LoVo (cell line): Measurements from ENCODE around the gene CPSF2.
"Not testable (repeated sequence)": the region's sequence is repeated elsewhere in the genome, so short reads cannot be mapped to it uniquely, and the experiment has no call there.

Experiments used
- DNase-seq: peaks from one replicate; pipeline ENCODE4 v3.0.0-alpha.2; 2016; ENCODE audit warnings: low spot score

The CPSF2 gene

DNA sequence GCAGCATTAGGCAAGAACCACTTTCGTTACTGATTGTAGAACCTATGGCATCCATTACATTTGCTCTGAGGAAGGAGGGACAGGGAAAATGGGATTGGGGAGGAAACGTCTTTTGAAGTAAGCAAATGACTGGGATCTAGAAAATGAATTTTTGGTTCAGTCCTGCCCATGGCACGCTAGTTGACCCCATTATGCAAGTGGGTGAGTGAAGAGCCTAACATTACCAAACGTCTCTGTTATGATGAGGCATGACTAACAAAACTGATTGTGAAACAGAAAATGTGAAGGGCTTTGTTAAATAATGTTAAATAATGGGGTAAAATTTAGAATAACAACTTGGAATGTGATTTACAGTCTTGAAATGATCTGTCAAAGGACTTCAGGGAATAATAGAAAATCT is 38.9 kb downstream of the CPSF2 start:
- no peak for DNase-seq

DNA sequence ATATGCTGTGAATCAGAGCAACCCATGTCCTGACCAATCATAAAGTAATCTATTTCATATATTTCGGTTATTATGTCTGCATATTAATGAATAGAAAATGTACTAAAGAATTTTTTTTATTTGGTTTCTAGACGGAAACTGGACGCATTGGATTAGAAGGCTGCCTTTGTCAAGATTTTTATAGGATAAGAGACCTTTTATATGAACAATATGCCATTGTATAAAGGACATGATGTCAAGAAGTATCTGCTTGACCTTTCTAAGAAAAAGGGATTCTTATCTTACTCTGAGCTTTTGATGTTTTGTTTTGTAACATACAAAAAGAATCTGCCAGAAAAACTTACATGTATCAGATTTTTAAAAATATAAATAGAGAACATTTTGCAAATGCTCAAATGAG is 39.8 kb downstream of the CPSF2 start:
- DNase-seq, result no peak

DNA sequence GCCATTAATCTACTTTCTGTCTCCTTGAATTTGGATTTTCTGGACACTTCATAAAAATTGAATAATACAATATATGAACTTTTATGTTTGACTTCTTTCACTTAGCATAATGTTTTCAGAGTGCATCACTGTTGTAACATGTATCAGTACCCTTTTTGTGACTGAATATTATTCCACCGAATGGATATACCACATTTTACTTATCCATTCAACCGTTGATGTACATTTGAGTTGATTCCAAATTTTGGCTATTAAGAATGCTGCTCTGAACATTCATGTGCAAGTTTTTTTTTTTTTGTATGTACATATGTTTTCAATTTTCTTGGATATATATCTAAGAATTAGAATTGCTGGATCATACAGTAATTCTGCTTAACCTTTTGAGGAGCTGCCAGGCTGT is 43.2 kb downstream of the CPSF2 start:
- no peak for DNase-seq

DNA sequence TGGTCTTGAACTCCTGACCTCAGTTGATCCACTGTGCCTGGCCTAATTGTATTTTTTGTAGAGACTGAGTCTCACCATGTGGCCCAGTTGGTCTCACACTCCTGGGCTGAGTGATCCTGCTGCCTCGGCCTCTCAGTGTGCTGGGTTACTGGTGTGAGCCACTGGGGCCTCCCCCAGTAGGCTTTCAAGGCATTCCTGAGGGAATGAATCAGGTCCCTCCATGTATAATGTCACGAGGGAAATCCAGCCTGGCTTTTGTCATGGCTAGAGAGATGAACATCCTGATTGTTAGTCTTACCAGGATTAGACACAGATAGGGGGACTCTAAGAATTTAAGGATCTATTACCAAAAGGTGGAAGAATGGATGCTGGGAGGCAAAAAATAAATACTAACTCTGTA is 51.9 kb downstream of the CPSF2 start:
- no peak for DNase-seq

DNA sequence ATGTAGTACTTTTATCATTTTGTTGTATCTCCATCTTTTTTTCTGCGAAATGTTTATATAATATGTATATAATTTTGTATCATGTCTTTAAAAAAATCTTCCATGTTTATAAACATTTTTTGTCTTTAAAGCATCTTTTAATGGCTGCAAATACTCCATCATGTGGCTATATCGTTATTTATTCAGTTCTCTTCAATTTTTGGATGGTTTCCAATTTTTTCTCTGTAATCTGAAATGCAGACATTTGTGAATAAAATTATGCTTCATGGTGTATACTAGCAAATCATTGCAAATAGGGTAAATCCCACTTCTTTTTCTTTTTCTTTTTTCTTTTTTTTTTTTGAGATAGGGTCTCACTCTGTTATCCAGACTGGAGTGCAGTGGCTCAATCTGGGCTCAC is 54.0 kb downstream of the CPSF2 start:
- DNase-seq, result no peak

DNA sequence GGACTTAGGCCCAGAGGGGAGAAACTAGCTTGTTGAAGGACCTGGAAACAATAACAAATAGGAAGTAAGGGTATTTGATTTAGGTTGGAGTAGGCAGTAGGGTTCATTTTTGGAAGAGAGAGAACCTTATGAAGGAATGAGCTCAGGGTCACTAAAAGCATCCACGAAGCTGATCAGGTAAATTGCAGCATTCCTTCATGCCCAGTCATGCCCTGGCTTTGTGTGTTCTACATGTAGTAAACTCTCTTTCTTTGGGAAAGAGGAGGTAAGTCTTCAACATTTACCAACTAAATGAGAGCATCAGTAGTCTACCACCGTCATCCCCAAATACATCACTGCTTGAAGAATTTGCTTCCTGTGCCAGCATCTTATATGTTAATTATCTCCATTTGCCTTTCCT is 54.7 kb downstream of the CPSF2 start:
- DNase-seq, result no peak

DNA sequence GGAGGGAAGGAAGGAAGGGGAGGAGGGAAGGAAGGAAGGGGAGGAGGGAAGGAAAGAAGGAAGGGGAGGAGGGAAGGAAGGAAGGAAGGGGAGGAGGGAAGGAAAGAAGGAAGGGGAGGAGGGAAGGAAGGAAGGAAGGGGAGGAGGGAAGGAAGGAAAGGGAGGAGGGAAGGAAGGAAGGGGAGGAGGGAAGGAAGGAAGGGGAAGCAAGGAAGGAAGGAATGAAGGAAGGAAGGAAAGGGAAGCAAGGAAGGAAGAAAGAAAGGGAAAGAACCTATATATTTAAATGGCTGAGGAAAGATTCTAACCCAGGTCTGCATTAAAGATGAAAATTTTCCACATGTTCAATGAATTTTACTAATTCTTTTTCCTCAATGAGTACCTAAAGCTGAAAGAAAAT is 57.4 kb downstream of the CPSF2 start:
- not testable (repeated sequence) for DNase-seq

DNA sequence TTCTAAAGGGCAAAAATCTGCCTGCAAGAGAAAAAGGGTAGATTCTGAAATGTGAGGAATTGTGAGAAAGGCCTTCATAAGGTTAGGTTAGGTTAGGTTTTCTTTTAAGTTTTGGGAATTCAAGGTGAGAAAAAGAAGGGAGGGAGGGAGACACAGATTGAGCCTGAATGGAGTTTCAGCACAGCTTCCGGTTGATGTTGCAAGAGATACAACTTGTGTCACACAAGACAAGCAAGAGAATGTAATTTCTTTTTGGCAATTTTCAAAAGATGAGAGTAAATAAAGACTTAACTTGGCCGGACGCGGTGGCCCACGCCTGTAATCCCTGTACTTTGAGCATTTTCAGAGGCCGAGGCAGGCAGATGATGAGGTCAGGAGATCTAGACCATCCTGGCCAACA is 63.8 kb downstream of the CPSF2 start:
- DNase-seq, result no peak

DNA sequence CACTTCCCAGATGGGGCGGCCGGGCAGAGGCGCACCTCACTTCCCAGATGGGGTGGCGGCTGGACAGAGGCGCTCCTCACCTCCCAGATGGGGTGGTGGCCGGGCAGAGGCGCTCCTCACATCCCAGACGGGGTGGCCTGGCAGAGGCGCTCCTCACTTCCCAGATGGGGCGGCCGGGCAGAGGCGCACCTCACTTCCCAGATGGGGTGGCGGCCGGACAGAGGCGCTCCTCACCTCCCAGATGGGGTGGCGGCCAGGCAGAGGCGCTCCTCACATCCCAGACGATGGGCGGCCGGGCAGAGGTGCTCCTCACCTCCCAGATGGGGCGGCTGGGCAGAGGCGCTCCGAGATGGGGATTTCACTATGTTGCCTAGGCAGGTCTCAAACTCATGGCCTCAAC is 65.8 kb downstream of the CPSF2 start:
- DNase-seq, result not testable (repeated sequence)

DNA sequence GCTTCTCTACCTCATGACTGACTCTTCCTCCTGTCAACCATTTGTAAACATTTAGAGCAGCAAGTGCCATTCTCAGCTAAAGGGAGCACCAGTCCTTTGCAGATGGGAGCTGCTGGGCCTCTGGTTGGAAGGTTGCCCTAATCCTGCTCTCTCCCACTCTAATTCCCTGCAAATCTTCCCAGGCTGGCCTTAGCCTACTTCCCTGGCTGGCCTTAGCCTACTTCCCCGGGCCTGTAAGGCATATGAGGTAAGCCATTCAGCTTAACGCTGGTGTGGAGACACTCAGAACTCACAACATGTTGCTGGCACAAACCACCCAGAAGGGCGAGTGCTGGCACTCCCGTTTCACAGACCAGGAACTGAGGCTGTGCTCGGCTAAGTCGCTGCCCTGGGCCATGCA is 69.0 kb downstream of the CPSF2 start:
- no peak for DNase-seq

DNA sequence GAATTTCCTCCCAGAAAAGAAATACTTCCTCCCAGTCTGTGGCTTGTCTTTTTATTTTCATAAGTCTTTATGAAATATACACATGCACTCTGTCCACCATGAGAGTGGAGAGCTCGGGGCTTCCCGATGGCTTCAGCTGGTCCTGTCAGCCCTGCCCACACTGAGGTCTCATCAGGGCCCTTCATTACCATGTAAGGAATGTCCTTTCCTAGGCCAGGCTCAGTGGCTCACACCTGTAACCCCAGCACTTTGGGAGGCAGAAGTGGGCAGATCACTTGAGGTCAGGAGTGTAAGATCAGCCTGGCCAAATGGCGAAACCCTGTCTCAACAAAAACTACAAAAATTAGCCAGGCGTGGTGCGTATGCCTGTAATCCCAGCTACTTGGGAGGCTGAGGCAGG is 77.0 kb downstream of the CPSF2 start:
- DNase-seq, result no peak

DNA sequence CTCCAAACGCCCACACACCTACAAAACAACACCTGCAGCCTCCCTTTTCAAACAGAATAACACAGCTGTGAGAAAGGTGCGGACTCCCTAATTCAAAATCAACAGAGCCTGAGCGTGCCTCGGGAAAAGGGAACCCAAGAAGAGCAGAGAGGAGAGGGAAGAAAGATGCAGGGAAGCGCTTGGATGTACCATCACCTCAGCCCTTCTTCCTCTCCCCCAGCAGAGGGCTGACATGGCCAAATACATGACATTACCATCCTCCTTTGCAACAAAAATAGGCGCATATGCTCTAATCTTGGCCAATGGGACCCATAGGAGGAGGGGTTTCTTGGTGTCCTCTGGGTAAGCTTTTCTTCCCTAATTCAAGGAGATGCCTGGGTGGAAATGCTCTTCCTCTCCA is 78.0 kb downstream of the CPSF2 start:
- DNase-seq, result no peak

DNA sequence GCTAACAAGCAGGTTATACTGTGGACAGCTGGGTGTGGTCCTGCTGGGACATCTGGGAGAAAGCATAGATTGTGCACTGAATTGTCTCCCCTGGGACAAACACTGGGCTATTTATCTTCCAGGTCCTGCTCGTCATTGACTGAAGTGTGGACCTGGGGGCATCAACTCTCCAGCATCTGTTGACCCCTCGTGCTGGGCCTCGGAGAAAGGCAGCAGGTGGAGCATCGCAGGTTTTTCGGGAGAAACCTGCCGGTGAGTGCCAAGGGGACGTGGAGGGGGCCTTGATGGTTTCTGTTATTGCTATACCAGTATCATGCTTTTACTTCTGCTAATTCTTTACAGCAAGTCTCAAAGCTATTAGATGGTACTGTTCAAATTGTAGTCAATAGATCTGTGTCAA is 81.3 kb downstream of the CPSF2 start:
- DNase-seq, result no peak

DNA sequence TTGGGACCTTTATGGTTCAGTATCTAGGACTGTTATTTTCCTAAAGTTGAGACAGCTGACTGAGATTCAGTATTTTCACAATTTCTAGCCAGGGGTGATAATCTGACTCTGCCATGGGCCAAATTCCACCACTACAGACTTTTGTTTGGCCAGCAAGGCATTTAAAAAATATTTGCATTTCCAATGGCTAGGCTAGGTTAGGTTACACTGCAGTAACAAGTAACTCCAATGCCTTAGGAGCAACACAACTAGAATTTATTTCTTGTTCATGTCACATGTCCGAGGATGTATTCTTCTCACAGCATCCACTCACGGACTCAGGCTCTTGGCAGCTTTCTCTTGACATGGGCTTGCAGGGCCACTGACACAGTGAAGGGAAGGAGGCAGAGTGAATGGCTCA is 83.0 kb downstream of the CPSF2 start:
- DNase-seq, result no peak

DNA sequence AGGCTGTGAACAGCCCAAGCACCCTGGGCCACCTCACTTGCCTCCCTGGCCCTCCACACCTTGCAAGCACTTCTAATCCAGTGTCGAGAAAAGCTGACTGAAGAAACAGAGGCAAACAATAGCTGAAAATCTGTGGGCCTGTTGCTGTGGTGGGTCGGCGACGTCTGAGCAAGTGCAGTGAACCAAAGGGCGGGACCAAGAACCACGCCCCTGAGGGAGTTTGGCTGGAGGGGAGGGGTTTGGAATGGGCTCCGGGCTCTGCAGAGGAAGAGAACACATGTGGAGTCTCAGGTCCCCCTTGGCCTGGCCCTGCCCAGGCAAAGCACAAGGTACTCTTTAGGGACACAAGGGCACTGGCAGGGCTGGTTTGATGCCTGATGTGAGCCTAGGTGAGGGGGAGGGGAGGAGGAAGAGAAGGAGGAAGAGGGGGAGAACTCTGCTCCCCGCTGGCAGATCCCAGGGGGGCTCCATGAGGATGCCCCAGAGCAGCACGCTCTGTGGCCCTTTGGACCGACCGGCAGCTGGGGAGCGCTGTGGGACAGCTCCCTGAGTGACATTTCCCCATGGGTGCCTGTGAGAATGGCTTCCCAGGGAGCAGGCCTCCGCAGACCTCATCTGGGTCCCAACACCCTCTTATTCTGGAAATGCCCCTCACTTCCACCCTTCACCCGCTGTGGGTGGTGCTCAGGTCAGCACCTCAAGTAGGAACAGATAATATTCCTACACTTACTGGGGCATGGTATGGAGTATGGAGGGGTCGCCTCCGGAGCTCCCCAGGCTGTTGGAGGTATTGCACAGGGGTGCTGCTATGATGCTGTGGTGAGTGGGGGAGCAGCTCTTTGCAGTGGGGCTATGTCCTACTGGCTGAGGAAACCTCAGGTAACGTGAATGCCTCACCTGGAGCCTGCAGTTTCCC is 85.5 kb downstream of the CPSF2 start:
- DNase-seq, result no peak

DNA sequence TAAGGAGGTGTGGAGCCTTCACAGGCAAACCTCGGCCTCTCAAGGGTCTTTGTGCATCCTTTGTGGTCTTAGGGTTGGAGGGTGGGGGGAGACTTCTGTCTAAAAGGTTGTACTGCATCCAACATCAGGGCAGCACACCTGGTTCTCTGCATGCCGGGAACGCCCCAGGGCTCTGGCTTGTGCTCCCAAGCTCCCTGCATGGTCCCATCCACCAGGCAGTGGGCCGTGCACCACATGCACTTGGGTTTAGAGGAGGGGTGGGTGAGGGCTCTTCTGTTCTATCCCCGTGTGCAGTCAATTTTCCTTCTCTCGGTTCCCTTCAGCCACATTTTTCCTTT is 86.1 kb downstream of the CPSF2 start:
- DNase-seq, result no peak

DNA sequence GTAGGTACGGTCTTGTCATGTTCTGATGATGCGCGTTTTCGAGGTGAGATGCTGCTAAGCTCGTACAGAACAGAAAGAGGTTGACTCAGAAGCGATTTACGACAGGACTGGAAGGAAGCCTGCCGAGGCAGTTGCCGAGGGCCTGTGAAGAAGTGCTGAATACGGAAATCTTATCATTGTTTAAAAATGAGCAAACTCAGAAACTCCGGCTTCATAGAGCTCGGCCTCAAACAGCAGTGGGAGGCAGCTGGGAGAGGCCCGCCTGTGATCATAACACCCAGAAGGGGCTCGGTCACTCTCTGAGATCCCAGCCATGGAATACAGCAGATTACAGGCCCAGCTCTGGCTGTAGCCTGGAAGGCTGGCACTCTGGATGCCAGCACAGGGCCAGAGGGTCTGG is 87.4 kb downstream of the CPSF2 start:
- no peak for DNase-seq

DNA sequence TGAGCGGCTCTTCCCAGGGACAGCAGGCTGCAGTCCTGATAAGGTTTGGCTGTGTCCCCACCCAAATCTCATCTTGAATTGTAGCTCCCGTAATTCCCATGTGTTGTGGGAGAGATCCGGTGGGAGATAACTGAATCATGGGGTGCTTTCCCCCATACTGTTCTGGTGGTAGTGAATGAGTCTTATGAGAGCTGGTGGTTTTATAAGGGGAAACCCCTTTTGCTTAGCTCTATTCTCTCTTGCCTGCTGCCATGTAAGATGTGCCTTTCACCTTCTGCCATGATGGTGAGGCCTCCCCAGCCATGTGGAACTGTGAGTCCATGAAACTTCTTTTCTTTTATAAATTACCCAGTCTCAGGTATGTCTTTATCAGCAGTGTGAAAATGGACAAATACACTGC is 91.4 kb downstream of the CPSF2 start:
- DNase-seq, result not testable (repeated sequence)

DNA sequence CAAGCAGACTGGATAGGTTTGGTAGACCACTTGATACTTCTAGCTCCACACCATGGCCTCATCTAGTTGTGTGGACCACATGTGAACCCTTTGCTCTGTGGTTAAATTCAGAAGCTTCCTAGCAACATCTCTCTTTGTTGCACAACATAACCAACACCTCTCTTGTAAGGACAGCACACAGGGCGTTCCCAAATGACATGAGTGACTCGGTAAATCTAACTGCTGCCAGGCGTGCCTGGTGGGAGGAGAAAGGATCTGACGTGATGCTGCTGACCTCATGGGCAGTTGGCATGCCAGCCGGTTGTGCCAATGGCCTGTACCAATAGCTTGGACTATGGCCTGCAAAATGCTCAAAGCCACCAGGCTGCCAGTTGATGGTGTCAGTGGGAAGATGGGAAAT is 93.8 kb downstream of the CPSF2 start:
- no peak for DNase-seq

DNA sequence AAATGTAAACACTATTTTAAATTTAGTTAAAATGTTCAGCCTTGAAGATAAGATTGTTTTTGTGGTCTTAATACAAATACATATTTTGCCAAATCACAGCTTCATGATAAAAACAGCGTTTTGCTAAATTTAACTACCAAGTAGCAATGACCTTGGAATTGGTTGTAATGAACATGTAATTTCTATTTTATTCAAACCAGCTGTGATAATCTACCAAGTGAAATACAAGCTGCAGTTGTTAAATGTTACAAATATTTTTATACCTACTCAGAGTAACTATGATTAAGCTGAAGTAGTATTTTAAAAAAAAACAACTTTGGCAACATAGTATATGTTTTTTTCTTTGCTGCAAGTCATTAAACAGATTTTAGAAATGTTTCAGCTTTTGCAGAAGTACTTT is 96.2 kb downstream of the CPSF2 start:
- DNase-seq, result no peak
